Endothelial cell of umbilical vein (primary cell): Measurements from ENCODE around the gene THUMPD2. TPM values are rescaled to one million over a fixed set of nuclear protein-coding genes. Genes with fewer than 3 reads are reported as not detected.

Experiments used
- BruUV-seq: library from RNA; stranded (reverse); fragments of 400-500 nt; replicated peaks from 2 replicates; lab custom pipeline; 2021; lab: Mats Ljungman, UMichigan
- CTCF ChIA-PET: fragments of 300-600, 350-600 bp; sonication (Branson Sonifier 250); formaldehyde crosslinking; loops from one replicate; lab custom pipeline; 2021; ENCODE audit warnings: antibody characterized with exemption, inconsistent platforms; lab: Charles Lee
- POLR2A ChIA-PET: fragments of 300-600, 350-600 bp; sonication (Branson Sonifier 250); formaldehyde crosslinking; loops from one replicate; lab custom pipeline; 2021; ENCODE audit warnings: antibody characterized with exemption, inconsistent platforms; lab: Charles Lee
- DNase-seq: peaks from one replicate; pipeline ENCODE4 v3.0.0-alpha.2; 2011; ENCODE audit warnings: low read depth, low spot score
- FAIRE-seq: peaks from 2 replicates; lab custom pipeline; 2011; peaks lifted over from hg19 to GRCh38; lab: Jason Lieb, UNC
- H2AFZ ChIP-seq: 2 replicates; pipeline ENCODE4 v1.6.0; 2012; ENCODE audit warnings: low read depth, low read length, control low read depth, inconsistent platforms
- H3K27ac ChIP-seq: 2 replicates; pipeline ENCODE4 v1.5.1; 2011; ENCODE audit warnings: low read depth, mild to moderate bottlenecking, control low read depth, low read length, moderate library complexity; ENCODE audit not compliant: insufficient read depth
- H3K27me3 ChIP-seq, 2 experiments: 2 replicates each; pipeline versions ENCODE4 v1.6.0 to v1.6.1; 2011; ENCODE audit warnings: low read length in 2 of 2, mixed read lengths in 1 of 2; ENCODE audit not compliant: control insufficient read depth in 2 of 2, insufficient read depth in 2 of 2
- H3K36me3 ChIP-seq, 2 experiments: 2 replicates in 1 of 2; 3 replicates in 1 of 2; pipeline ENCODE4 v1.5.1; 2011; ENCODE audit warnings: low read length in 2 of 2, mild to moderate bottlenecking in 1 of 2, moderate library complexity in 1 of 2; ENCODE audit not compliant: control insufficient read depth in 2 of 2, insufficient read depth in 2 of 2; ENCODE audit errors: extremely low read depth in 1 of 2
- H3K4me1 ChIP-seq: 3 replicates; pipeline ENCODE4 v1.5.1; 2011; ENCODE audit warnings: mild to moderate bottlenecking, low read length; ENCODE audit not compliant: control insufficient read depth, insufficient read depth; ENCODE audit errors: extremely low read depth
- H3K4me2 ChIP-seq: 2 replicates; pipeline ENCODE4 v1.6.1; 2011; ENCODE audit warnings: low read length, control low read depth, mixed read lengths; ENCODE audit not compliant: insufficient read depth
- H3K4me3 ChIP-seq, 3 experiments: fragments of 200-600 bp in 1 of 3; sonication (generic), shearing (Covaris generic) in 1 of 3; replicated peaks in 1 of 3; 2 replicates each; pipeline ENCODE4 v1.5.1; 2011 to 2016; ENCODE audit warnings: control low read depth in 3 of 3, low read length in 3 of 3, mild to moderate bottlenecking in 2 of 3, inconsistent platforms in 1 of 3, low read depth in 1 of 3, moderate library complexity in 1 of 3; ENCODE audit not compliant: insufficient read depth in 1 of 3
- H3K79me2 ChIP-seq: 2 replicates; pipeline ENCODE4 v1.6.0; 2012; ENCODE audit warnings: low read length, inconsistent platforms; ENCODE audit not compliant: control insufficient read depth, insufficient read depth
- H3K9ac ChIP-seq: replicated peaks from 2 replicates; pipeline ENCODE3; 2011; ENCODE audit warnings: low read length, control low read depth; ENCODE audit not compliant: insufficient read depth; ENCODE audit errors: extremely low read depth
- H3K9me1 ChIP-seq: replicated peaks from 3 replicates; pipeline ENCODE4 v1.6.0; 2011; ENCODE audit warnings: mild to moderate bottlenecking, low read length; ENCODE audit not compliant: control insufficient read depth, insufficient read depth; ENCODE audit errors: extremely low read depth
- H3K9me3 ChIP-seq: replicated peaks from 2 replicates; pipeline ENCODE4 v1.5.1; 2012; ENCODE audit warnings: low read length, inconsistent platforms; ENCODE audit not compliant: control insufficient read depth, insufficient read depth
- H4K20me1 ChIP-seq: replicated peaks from 2 replicates; pipeline ENCODE3; 2011; ENCODE audit warnings: mild to moderate bottlenecking, low read length; ENCODE audit not compliant: control insufficient read depth, insufficient read depth; ENCODE audit errors: extremely low read depth
- CTCF ChIP-seq, 2 donors: IDR thresholded peaks; 1 replicate in 1 of 2; 2 replicates in 1 of 2; pipeline ENCODE4 v1.5.1; 2011; ENCODE audit warnings: low read length in 2 of 2, mild to moderate bottlenecking in 2 of 2, moderate library complexity in 2 of 2, control low read depth in 1 of 2, inconsistent platforms in 1 of 2, low read depth in 1 of 2; ENCODE audit not compliant: insufficient read depth in 1 of 2; ENCODE audit errors: extremely low read depth in 1 of 2
- EZH2 ChIP-seq: IDR thresholded peaks from 2 replicates; pipeline ENCODE4 v1.6.1; 2012; ENCODE audit warnings: borderline replicate concordance, low read depth, mild to moderate bottlenecking, moderate library complexity, low read length, inconsistent platforms; ENCODE audit not compliant: severe bottlenecking
- FOS ChIP-seq: IDR thresholded peaks from 2 replicates; pipeline ENCODE4 v1.6.1; 2011; ENCODE audit warnings: mild to moderate bottlenecking, low read length, moderate library complexity, borderline replicate concordance; ENCODE audit not compliant: insufficient read depth
- GATA2 ChIP-seq: IDR thresholded peaks from 2 replicates; pipeline ENCODE4 v1.7.0; 2011; ENCODE audit warnings: low read depth, mild to moderate bottlenecking, moderate library complexity, mixed read lengths, low read length; ENCODE audit not compliant: insufficient read length, insufficient read depth
- JUN ChIP-seq: IDR thresholded peaks from 2 replicates; pipeline ENCODE4 v1.6.1; 2011; ENCODE audit warnings: borderline replicate concordance, low read depth; ENCODE audit not compliant: insufficient read length, insufficient read depth
- MAX ChIP-seq: IDR thresholded peaks from 2 replicates; pipeline ENCODE4 v1.6.1; 2011; ENCODE audit not compliant: insufficient read depth, insufficient read length
- MYC ChIP-seq: IDR thresholded peaks from one replicate; pipeline ENCODE4 v1.6.1; 2011; ENCODE audit warnings: mild to moderate bottlenecking, low read depth, low read length
- POLR2A ChIP-seq: IDR thresholded peaks from 2 replicates; pipeline ENCODE4 v1.6.1; 2012; ENCODE audit warnings: low read depth, mild to moderate bottlenecking, control low read depth, low read length
- POLR2AphosphoS5 ChIP-seq: IDR thresholded peaks from 2 replicates; pipeline ENCODE4 v1.6.1; 2012; ENCODE audit warnings: low read depth, mild to moderate bottlenecking, control low read depth, low read length, moderate library complexity; ENCODE audit not compliant: insufficient read depth
- dilution Hi-C: fragments of 300-500 bp; cut with MboI; formaldehyde crosslinking; loops from one replicate; pipeline ENCODE4 v1.15.0; 2019; ENCODE audit warnings: low sequenced_read_pairs; ENCODE audit not compliant: extremely low pct_ligation_motif_present
- intact Hi-C: fragments of 100-400 bp; cut with micrococcal nuclease; formaldehyde crosslinking; loops from one replicate; pipeline ENCODE4 v1.10.0; 2022
- polyA plus RNA-seq, 4 experiments: library from polyadenylated mRNA; depleted of rRNA in 3 of 4; stranded (reverse) in 3 of 4; unstranded in 1 of 4; fragments of >200 nt; gene quantifications; 2 replicates each; pipeline versions ENCODE4 v1.2.1 to v1.2.3, GENCODE V29; 2011 to 2012; ENCODE audit warnings: missing spikeins in 1 of 4
- total RNA-seq: library from RNA; stranded (reverse); gene quantifications from 2 replicates; pipeline ENCODE4 v1.2.3, GENCODE V29; 2021

The THUMPD2 gene
- total and polyA plus RNA-seq, 2 donors (not counting 3 experiments of a cell fraction or from before 2014, with no cell fraction given), result 4.3 to 8.2 TPM

- H3K27ac ChIP-seq, result no peak overlapping the region
- H2AFZ ChIP-seq, result no peak overlapping the region
- H3K79me2 ChIP-seq, result peaks cover 23% of the 10 kb centered on the region
- FAIRE-seq (no peak), DNase-seq (no peak)
- H3K9me1 ChIP-seq, result no peaks in the 10 kb centered on the region
- H3K4me1 ChIP-seq, result peaks cover 17% of the 10 kb centered on the region
- H4K20me1 ChIP-seq, result no peaks in the 10 kb centered on the region
- POLR2A ChIA-PET, result no interaction called here
- no peaks in the 10 kb centered on the region for H3K27me3 ChIP-seq
- TF ChIP-seq POLR2A (no peak), EZH2 (no peak), CTCF (IDR thresholded peaks at IDR 0.05; ENCODE audit: extremely low read depth in 1 of 2, insufficient read depth in 1 of 2, low read depth in 1 of 2, low read length in 2 of 2) (no peak), JUN (no peak), GATA2 (no peak), FOS (no peak), MYC (no peak), POLR2AphosphoS5 (no peak), MAX (no peak)
- dilution Hi-C loops, result no loop called here
- BruUV-seq, result no TSS peak
- CTCF ChIA-PET, result no interaction called here
- no peak overlapping the region for H3K4me3 ChIP-seq
- H3K36me3 ChIP-seq, result no peaks in the 10 kb centered on the region
- no peak overlapping the region for H3K4me2 ChIP-seq
- intact Hi-C loops, result no loop called here
- no peak overlapping the region for H3K9ac ChIP-seq
- H3K9me3 ChIP-seq, result no peaks in the 10 kb centered on the region
These were observed 2.6 kb upstream of the THUMPD2 start for GRCh38 chr2:39781697-39782096.
